Choroid plexus epithelial cell (primary cell): ENCODE results near the gene BPIFB2.

Source experiments
- DNase-seq: peaks from one replicate; pipeline ENCODE4 v3.0.0-alpha.2; 2010; ENCODE audit warnings: low read depth
- H3K4me3 ChIP-seq: 2 replicates; pipeline ENCODE4 v1.5.1; 2011; ENCODE audit warnings: low read depth, mild to moderate bottlenecking, control low read depth, low read length, moderate library complexity
- TF ChIP-seq, protein P1 (sequence below): conservative IDR thresholded peaks from 2 replicates; pipeline ENCODE4 v1.5.1; 2011; ENCODE audit warnings: low read depth, mild to moderate bottlenecking, control low read depth, inconsistent platforms, low read length, moderate library complexity

Gene BPIFB2

GRCh38 chr20:33010674-33011449 is 3.4 kb downstream of the BPIFB2 start:
- TF ChIP-seq, protein P1, sequence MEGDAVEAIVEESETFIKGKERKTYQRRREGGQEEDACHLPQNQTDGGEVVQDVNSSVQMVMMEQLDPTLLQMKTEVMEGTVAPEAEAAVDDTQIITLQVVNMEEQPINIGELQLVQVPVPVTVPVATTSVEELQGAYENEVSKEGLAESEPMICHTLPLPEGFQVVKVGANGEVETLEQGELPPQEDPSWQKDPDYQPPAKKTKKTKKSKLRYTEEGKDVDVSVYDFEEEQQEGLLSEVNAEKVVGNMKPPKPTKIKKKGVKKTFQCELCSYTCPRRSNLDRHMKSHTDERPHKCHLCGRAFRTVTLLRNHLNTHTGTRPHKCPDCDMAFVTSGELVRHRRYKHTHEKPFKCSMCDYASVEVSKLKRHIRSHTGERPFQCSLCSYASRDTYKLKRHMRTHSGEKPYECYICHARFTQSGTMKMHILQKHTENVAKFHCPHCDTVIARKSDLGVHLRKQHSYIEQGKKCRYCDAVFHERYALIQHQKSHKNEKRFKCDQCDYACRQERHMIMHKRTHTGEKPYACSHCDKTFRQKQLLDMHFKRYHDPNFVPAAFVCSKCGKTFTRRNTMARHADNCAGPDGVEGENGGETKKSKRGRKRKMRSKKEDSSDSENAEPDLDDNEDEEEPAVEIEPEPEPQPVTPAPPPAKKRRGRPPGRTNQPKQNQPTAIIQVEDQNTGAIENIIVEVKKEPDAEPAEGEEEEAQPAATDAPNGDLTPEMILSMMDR, result no peak
- H3K4me3 ChIP-seq, result no peak overlapping the region
- DNase-seq, result no peak

DNA sequence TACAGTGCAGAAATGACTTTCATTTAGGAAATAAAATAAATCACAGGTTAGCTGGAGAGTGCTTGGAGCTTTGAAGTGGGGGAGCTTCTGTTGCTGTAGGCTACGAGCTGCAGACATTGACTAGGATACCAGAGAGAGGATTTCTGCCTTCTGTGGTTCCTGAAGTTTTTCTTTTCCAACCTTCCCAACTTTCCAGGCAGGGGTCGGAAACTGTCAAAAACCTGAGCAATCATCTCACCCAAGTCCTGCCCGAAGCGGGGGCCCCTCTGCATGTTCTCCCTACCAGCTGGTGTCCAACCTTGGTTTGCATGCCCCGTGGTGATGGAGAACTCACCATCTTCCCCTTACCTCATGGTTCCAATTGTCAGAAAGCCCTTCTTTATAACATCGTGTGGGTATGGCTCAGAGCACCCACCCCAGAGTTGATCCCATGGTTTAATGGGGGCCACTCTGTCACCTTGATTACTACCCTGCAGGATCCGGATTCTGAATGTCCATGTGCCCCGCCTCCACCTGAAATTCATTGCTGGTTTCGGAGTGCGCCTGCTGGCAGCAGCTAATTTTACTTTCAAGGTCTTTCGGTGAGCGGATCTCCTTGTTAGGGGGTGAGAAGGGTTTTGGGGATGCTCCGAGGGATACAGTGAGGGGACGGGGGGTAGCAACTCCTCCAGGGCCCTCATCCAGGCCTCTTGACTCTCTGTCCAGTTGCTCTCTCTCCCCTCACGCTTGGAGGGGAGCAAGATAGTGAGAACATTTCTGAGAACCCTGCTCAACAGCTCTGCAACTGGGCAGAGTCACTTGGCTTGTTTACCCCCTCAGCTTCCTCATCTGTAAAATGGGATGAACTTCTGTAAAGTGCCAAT is 5.1 kb downstream of the BPIFB2 start:
- no peak overlapping the region for H3K4me3 ChIP-seq
- TF ChIP-seq, protein P1, result no peak
- DNase-seq, result no peak

DNA sequence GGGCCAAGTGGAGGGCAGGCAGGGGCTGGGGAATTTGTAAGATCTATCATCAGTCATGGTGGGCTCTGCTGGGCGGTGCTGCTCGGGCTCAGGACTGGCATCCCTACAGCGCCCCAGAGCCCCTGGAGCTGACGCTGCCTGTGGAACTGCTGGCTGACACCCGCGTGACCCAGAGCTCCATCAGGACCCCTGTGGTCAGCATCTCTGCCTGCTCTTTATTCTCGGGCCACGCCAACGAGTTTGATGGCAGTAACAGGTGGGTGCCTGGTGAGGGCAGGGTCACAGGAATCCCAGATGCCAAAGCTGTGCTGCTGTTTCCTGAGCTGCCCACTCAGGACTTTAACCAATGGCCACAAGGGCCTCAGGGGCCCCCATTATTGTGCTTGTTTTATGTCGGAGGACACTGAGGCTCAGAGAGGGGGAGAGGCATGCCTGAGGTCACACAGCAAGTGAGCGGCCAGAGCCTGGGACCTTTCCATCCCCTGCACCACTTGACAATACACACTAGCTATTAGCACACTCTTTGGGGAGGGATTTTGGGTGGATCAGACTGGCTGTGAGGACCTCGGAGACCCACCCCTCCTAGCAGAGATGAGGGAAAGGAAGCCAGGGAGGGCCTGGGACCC is 6.3 kb downstream of the BPIFB2 start:
- TF ChIP-seq, protein P1, result no peak
- no peak for DNase-seq
- no peak overlapping the region for H3K4me3 ChIP-seq

DNA sequence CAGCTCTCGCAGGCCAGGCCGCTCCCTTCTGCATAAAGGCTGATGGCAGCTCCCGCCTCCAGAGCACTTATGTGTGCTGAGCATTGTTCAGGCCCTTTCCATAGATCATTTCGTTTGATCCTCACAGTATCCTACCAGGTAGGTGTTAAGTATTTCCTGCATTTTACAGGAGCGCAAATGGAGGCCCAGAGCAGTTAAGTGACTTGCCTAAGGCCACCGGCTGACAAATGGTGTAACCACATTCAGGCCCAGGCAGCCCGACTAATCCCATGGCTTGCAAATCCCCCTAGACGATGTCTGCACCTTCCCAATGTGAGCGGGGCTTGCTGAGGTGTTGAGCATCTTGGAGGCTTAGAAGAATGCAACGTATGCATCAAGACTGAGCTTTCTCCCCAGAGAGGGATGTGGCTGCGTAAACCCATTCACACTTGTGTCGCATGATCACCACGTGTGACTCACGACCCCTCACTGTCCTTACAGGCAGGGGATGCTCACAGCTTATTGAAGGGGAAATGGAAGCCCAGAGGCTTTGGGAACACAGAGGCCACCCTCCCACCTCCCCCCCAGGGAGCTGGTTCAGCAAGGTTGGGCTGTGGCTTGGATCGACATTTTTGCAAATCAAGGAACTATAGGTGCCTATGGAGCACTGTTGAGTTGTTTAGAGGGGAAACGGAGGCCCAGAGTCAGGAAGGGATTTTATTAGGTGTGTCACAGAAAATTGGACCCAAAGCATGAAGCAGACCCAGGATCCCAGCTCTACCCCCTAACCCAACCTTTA is 7.0 kb downstream of the BPIFB2 start:
- TF ChIP-seq, protein P1, result no peak
- no peak overlapping the region for H3K4me3 ChIP-seq
- DNase-seq, result no peak

DNA sequence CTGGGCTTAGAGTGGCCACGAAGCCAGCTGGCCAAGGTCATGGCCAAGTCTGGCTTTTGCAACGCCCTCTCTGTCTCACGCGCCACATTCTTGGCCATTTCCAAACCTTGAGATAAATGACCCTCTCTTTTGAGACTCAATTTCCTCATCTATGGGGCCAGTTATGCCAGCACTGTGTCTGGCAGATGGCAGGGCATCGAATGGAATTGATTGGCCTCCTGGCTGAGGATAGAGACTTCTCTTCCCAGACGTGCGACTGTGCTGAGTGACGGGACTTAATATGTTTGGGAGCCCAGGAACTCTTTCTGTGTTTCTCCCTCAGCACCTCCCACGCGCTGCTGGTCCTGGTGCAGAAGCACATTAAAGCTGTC is 7.6 kb downstream of the BPIFB2 start:
- TF ChIP-seq, protein P1, result no peak
- DNase-seq, result no peak
- H3K4me3 ChIP-seq, result no peak overlapping the region

- no peak overlapping the region for H3K4me3 ChIP-seq
- TF ChIP-seq, protein P1, result no peak
Observed at GRCh38 chr20:33015700-33016580, 8.4 kb downstream of the BPIFB2 start.

More at GRCh38 chr20:33015700-33016580, 8.4 kb downstream of the BPIFB2 start:
- DNase-seq, result no peak
